ENCODE measurements around the gene GAS2L2. TPM values are rescaled to one million over a fixed set of nuclear protein-coding genes. Genes with fewer than 3 reads are reported as not detected.

GAS2L2 gene
- total and polyA plus RNA-seq, 2 of the 8 experiments (the other 6 are each of a cell fraction or from before 2014, with no cell fraction given), result 0.09 to 0.13 TPM

GRCh38 chr17:35791681-35792350 is 38.8 kb upstream of the GAS2L2 start (continued):
- no peak for TF ChIP-seq CHD7 (IDR thresholded peaks at IDR 0.05; ENCODE audit: insufficient replicate concordance, low read length)
- no peak for TF ChIP-seq KDM5A (IDR thresholded peaks at IDR 0.05; ENCODE audit: low read length)
- TF ChIP-seq BCL11A (IDR thresholded peaks at IDR 0.05; ENCODE audit: low read depth in 2 of 2, low read length in 2 of 2), result no peak
- TF ChIP-seq SP1 (IDR thresholded peaks at IDR 0.05; ENCODE audit: low read depth, low read length), result no peak
- no peak for TF ChIP-seq USF2 (IDR thresholded peaks at IDR 0.05; ENCODE audit: low read length)
- no peak for TF ChIP-seq POLR2AphosphoS5 (IDR thresholded peaks at IDR 0.05; ENCODE audit: low read depth, low read length)
- no peak for TF ChIP-seq GABPA (IDR thresholded peaks at IDR 0.05; ENCODE audit: borderline replicate concordance, insufficient read depth, low read length)
- TF ChIP-seq GTF2F1 (IDR thresholded peaks at IDR 0.05; ENCODE audit: borderline replicate concordance, low read depth, low read length), result no peak
- TF ChIP-seq NANOG (IDR thresholded peaks at IDR 0.05; ENCODE audit: insufficient read depth, low read depth, low read length, poor library complexity, severe bottlenecking), result no peak
